Activated CD8-positive, alpha-beta memory T cell treated with anti-CD3 and anti-CD28 coated beads, Interleukin-2, amount 50 U/mL, for 1 hour (primary cell): ENCODE results near the gene SMPD1.

Source experiments
- DNase-seq: peaks from one replicate; pipeline ENCODE4 v3.0.0-alpha.2; 2020; ENCODE audit errors: extremely low read depth

Gene SMPD1

DNA sequence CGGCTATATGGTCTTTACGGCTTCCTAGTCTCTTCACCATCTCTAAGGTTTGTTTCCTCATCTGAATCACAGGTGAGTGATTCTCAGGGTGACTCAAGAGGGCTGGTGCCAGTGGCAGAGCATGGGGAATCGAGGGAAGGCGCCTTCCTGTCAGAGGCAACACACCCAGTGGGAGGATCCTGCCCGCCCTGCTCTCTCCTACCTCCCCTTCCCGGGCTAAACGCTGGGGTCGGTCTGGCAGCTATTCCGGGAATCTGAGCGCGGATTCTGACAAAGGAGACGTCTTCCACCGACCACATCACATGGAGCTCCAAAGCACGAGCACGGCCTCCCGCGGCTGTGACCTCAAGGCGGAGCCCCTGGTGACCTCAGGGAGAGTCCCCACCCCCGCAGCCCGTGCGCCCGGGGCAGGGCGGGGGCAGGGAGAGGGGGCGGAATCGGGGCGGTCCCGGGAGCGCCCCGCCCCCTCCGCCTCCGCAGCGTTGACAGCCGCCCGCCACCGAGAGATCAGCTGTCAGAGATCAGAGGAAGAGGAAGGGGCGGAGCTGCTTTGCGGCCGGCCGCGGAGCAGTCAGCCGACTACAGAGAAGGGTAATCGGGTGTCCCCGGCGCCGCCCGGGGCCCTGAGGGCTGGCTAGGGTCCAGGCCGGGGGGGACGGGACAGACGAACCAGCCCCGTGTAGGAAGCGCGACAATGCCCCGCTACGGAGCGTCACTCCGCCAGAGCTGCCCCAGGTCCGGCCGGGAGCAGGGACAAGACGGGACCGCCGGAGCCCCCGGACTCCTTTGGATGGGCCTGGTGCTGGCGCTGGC lies at the start of gene SMPD1:
Gene SMPD1 (plus strand): TSS at position 570 of the 813 bp plus-strand sequence. CDS start 125 bp downstream, at position 695.
- DNase-seq, result peak; percentile 76

DNA sequence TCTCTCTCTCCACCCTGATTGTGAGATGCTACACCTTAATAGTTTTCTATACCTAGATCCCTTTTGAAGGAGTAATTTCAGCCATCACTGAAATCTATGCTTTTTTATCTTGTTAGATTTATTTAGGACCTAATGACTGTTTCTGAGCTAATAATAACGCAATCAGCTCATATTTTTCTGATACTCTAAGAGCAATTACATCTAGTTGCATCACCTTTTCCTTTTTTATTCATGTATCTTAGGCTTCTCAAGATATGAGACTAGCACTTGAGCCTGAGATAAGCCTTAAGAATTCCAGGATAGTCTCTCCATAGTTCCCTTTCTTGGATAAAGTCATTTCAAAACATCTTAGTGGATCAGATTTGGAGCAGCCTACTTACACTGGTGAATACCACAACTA lies 44.9 kb upstream of the SMPD1 start:
- DNase-seq, result no peak

DNA sequence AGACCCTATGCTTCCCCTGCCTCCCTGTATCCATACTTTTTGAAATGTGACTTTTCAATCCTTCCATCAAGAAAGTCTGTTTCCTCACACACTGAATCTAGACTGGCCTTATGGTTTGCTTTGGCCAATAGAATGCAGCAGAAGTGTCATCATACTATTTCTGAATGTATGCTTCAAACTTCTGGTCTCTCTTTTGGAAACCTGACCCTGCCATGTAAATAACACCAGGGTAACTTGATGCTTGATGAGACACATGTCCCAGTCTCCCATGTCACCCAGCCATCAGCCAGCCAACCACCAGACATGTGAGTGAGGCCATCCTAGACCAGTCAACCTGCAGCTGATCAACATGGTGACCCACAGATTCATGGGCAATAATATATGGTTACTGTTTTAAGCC lies 40.2 kb upstream of the SMPD1 start:
- DNase-seq, result no peak

DNA sequence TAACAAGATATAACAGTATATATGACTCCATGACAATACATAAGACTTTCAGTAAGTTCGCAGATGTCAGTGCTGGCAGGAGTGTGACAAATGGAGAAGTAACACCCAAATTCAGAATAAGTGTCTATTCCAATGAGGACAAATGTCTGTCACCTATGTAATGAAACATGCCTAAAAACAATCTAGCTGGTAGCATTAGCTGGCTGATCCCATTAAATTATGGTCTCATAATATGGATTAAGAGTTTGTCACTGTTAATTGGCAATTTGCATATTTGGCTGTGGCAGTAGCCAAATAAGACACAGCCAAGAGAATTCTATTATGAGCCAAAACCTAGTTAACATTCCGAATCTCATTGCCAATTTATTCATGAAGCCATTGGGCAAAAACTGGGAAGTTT lies 39.8 kb upstream of the SMPD1 start:
- no peak for DNase-seq

GRCh38 chr11:6351782-6352382 lies 38.4 kb upstream of the SMPD1 start:
- DNase-seq, result no peak

DNA sequence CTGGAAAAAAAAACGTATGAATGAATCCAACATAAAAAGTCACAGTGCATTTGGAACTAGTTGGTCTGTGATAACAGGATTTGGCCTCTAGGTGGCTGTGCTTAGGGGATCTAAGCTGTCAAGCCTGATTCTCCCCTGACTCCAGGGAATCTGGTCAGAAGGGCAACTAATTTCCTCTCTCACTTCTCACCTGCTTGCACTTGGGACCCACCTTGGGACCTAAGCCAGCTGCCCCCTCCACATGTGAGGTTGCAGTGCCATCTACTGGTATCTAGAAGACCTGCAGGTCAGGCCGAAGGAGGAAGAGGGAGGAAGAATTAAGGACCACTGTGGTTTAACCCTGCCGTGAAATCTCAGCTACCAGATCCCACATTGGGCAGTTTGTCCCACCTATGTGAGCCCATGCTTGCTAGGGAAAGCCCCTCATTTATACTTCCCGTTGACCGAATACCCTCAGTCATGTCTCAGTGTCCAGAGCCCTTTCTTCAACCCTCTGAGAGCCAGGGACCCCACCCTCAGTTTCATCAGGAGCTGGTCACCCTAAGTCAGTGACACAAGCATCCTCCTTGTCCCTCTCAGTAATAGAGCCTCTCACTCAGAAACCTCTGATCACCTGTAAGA lies 36.8 kb upstream of the SMPD1 start:
- peak; percentile 20 for DNase-seq

DNA sequence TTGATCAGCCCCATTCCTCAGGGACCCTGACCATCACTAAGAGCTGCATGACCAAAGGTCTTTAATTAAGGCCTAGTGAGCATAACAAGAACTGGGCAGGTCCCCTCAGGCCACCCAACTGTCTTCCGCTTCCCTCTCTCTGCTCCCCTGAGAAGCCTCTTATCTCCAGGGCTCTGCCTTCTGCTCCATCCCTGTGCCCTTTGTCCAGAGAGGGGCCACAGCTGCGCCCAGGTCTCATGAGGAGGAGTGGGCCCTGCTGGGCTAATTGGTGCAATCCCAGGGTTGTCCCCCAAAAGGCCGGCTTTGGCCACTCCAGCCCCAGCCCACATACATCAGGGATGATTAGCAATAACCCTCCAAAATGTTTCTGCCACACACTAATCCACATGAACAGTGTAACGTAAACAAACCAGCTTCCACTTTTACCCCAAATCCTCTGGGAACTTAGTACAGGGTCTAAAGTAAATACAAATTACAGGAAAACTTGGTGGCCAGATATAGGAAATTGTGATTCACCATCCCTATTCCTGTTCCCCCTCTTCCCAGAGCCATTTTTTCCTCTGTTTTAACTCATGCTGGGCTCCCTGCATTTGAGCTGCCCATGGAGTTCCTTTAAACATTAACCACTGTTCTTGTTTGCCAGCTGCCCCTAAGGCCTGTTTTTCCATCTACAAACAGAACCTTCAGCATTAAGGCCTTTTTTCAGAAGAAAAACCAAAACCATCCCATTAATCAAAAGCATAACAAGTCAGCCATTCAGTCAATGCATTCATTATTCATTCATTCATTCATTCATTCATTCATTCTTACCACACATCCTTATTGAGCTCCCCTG lies 35.4 kb upstream of the SMPD1 start:
- DNase-seq, result no peak

- DNase-seq, result no peak
Measured at GRCh38 chr11:6356503-6357055, 33.7 kb upstream of the SMPD1 start.

DNA sequence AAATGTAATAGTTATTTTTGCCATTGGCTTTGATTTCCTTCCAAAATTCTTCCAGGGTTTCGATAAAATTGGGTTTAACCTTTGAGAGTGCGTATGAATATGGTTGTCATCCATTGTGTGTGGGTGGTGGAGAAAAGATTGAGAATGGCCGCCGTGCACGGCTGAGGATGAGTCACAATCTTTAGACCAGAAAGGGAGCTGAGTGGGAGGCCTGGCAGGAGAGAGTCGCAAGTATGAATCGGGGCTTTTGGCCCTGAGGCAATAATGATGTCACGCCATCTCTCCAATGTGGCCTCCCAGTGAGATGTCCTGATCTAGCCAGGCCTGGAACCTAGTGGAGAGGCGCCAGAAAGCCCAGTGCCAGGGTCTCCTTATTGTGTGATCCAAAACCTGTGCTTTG lies 33.1 kb upstream of the SMPD1 start:
- DNase-seq, result no peak

GRCh38 chr11:6360183-6360582 lies 30.1 kb upstream of the SMPD1 start:
- DNase-seq, result no peak

DNA sequence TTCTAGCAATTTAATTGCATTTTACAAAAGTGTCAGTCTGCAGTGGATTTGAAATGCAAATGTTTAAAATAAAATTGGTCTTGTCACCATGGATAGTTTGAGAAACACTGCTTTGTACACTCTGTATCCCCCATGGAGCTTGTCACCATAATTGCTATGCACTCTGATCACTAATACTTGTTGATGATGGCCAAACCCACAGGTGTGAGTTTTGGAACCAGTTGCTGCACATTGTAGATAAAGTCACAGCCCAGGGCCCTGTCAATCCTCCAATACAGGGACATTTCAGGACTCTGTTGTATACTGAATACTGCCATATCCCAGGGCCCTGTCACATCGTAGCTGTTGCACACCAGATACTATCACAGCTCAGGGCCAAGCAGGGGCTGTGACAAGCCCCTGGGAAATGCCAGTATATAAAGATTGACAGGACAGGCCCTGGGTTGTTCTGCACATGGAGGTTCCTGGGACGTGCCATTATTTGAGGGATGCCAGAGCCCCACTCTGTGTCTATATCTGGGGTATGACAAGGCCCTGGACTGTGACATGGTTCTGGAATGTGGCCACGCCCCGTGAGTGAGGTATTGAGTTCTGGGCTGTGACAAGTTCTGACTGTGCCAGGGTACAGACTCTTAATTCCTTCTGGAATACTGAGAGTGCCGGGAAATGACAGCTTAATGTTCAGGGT lies 27.9 kb upstream of the SMPD1 start:
- no peak for DNase-seq

DNA sequence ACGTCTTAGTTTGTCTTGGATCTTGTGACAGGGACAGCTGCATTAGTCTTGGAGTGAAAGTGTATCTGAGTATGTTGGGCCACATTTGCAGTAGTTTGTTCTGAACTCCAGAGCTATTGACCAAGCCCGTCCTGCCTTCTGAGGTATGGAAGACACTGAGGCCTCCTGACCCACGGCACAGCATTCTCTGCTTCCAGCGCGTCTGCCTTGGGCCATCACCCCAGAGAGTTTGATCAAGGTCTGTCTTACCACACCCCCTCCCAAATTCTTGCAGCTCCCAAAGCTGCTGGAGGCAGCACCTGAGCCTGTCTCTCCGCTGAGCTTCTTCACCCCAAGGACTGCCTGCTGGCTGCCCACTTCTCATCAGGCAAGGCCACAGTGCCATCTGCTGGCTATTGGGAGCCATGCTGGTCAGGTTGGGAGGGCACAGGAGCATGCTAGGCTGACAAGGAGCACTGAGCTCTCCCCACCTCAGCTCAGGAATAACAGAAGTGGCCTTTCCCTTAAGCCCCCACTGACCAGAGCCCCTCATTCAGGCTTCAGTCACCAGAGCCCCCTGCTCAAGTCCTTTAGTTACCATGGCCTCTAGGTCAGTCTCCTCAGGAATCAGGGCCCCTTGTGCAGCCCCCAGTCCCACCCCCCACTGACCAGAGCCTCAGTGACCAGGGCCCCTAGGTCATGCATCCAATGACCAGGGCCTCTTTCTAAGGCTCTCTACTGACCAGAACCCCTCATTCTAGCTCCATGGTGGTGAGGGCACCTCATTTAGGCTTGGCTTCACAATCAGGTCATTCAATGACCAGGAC lies 27.2 kb upstream of the SMPD1 start:
- peak; percentile 24 for DNase-seq

DNA sequence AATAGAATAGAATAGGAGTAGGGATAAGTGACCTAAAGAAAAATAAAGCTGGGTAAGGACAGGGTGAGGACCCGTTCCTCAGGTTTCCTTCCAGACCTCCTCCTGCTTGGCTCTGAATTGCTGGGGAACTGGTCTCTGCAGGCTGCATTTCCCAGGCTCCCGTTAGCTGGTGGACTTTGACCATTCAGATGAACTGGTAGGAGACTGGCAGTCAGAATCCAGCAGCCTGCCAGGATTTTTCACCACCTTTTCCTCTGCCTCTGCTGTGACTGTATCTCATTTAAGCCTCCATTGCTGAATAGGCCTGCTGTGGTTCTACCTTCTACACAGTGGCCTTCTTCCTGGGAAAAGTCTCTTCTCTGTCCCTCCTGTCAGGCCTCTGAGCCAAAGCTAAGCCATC lies 24.6 kb upstream of the SMPD1 start:
- DNase-seq, result no peak

DNA sequence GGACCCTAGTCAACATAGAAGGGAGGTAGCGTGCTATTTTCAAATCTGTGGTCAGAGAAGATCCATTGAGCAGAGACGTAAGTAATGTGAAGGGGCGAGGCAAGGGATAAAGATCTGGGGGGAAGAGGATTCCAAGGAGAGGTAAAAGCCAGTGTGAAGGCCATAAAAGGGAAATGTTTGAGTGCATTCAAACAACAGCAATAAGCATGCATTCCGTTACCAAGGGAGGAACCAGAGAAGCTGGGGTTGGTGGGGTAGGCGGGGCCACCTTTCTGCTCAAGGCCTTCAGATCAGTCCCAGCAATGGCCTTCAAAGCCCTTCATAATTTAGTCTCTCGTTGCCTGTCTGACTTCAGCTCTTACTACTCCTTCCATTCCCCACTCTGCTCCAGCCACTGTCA lies 18.4 kb upstream of the SMPD1 start:
- no peak for DNase-seq

DNA sequence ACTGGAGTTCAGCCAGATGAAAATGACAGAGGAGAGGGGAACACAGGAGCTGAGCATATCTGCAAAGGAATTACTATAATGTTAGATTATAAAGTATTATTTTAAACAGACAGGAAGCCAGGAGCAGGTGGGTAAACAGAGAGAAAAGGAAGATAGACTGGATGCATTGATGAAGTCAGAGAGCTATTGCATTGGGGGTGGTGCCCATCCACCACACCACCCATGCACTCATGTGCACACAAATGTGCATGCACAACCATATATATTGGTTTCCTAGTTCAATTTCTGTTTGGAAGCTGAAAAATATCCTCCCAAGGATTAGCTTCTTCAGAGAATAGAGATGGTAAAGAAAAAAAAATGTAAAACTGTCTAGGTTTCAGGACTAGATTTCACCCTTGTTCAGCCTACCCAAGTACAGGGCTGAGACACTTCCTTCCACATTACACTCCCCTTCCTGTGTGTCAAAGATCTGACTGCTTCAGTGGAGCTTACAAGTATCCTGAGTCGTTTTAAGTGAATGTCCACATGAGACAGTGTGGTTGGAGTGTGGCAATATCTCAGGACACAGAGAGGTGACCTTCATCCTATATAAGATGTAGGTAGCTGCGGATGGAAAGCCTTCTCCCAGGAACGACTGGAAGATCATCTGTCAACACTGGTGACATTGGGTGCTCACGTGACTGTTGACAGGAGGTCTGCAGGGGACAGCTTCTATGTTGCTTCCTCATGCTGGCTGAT lies 12.2 kb upstream of the SMPD1 start:
- no peak for DNase-seq

DNA sequence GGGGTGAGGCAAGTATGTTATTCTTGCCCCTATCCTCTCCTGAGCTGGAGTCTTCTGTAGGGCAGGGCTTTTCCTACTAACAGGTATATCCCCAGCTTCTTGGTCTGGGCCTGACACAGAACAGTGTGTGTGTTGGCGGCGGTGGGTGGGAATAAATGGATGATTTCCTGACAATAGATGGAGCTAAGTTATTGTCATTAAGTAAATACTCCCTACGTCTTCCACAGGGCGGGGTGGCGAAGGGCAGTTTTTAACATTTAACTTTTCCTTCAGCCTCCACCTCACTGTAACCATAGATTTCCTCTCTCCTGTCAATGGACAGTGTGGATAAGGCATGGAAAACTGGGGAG lies 11.7 kb upstream of the SMPD1 start:
- no peak for DNase-seq

GRCh38 chr11:6385046-6385777 lies 5.1 kb upstream of the SMPD1 start:
- DNase-seq, result no peak

GRCh38 chr11:6387811-6388599 lies 2.3 kb upstream of the SMPD1 start:
- no peak for DNase-seq
